GM12878 (cell line): ENCODE measurements around the gene NDE1. TPM values are rescaled to one million over a fixed set of nuclear protein-coding genes. Genes with fewer than 3 reads are reported as not detected.
A peak's percentile ranks its signal among the peaks of the same experiment; 100 is the strongest.

Source experiments
- ATF7 ChIP-seq: fragments of 450-650 bp; IDR thresholded peaks from 2 replicates; pipeline ENCODE4 v1.6.1; 2016; ENCODE audit warnings: low read depth, mild to moderate bottlenecking
- BCL11A ChIP-seq: IDR thresholded peaks from 2 replicates; pipeline ENCODE4 v1.6.1; 2011; ENCODE audit warnings: low read depth, low read length
- BHLHE40 ChIP-seq, 2 experiments: fragments of 450-650 bp in 1 of 2; IDR thresholded peaks; 2 replicates each; pipeline ENCODE4 v1.6.1; 2011 to 2017; ENCODE audit warnings: low read depth in 2 of 2, borderline replicate concordance in 1 of 2, improper control_type of control experiment in 1 of 2, low read length in 1 of 2, mild to moderate bottlenecking in 1 of 2
- CREB1 ChIP-seq: IDR thresholded peaks from 2 replicates; pipeline ENCODE4 v1.6.1; 2012; ENCODE audit warnings: low read depth, mild to moderate bottlenecking, inconsistent platforms
- EED ChIP-seq: sonication (generic); IDR thresholded peaks from 2 replicates; pipeline ENCODE4 v1.6.1; 2016; ENCODE audit warnings: antibody characterized with exemption, low read depth
- MEF2A ChIP-seq: IDR thresholded peaks from 2 replicates; pipeline ENCODE4 v1.6.1; 2011; ENCODE audit warnings: low read depth, mild to moderate bottlenecking, low read length, moderate library complexity; ENCODE audit not compliant: insufficient read depth
- MEF2B ChIP-seq: fragments of 450-650 bp; IDR thresholded peaks from 2 replicates; pipeline ENCODE4 v1.6.1; 2018; ENCODE audit warnings: mild to moderate bottlenecking, moderate library complexity; ENCODE audit not compliant: partially characterized antibody, poor library complexity, severe bottlenecking
- MTA2 ChIP-seq: fragments of 450-650 bp; IDR thresholded peaks from 2 replicates; pipeline ENCODE4 v1.6.1; 2016; ENCODE audit warnings: low read depth, mild to moderate bottlenecking, moderate library complexity
- NBN ChIP-seq: fragments of 450-650 bp; IDR thresholded peaks from 2 replicates; pipeline ENCODE4 v1.6.1; 2016
- RB1 ChIP-seq: fragments of 450-650 bp; formaldehyde crosslinking; IDR thresholded peaks from 2 replicates; pipeline ENCODE4 v1.6.1; 2017; ENCODE audit warnings: mild to moderate bottlenecking, borderline replicate concordance
- polyA plus RNA-seq, 11 experiments: library from polyadenylated mRNA; depleted of rRNA in 4 of 11; unstranded in 6 of 11; stranded (reverse) in 5 of 11; fragments of >200 nt; fragmentation: Nextera tagmentation in 4 of 11; fragmentation: Illumina TruSeq in 1 of 11; extraction: Ambion mirVana in 4 of 11; extraction: Trizol in 1 of 11; gene quantifications; 1 replicate in 1 of 11; 2 replicates in 10 of 11; pipeline versions ENCODE4 v1.2.1 to v1.2.3, GENCODE V29; 2011 to 2016; ENCODE audit warnings: inconsistent platforms in 2 of 11, missing spikeins in 2 of 11, low read depth in 1 of 11
- total RNA-seq, 4 experiments: library from RNA; depleted of rRNA in 3 of 4; stranded (reverse); fragments of >200 nt in 3 of 4; fragmentation: Illumina TruSeq in 1 of 4; extraction: Trizol in 1 of 4; gene quantifications; 2 replicates each; pipeline versions ENCODE4 v1.2.1 to v1.2.3, GENCODE V29; 2013 to 2021
- TF ChIP-seq, protein P1 (sequence below), 3 experiments: IDR thresholded peaks in 2 of 3; conservative IDR thresholded peaks in 1 of 3; 2 replicates each; pipeline ENCODE4 v1.5.1; 2011; ENCODE audit warnings: low read depth in 3 of 3, low read length in 3 of 3, mild to moderate bottlenecking in 3 of 3, control low read depth in 2 of 3, moderate library complexity in 2 of 3, inconsistent platforms in 1 of 3, mixed read lengths in 1 of 3; ENCODE audit not compliant: control insufficient read depth in 2 of 3, insufficient read depth in 1 of 3; ENCODE audit errors: extremely low read depth in 1 of 3
- TF ChIP-seq, protein P2 (sequence below): fragments of 450-650 bp; IDR thresholded peaks from 2 replicates; pipeline ENCODE4 v1.6.1; 2016; ENCODE audit warnings: mild to moderate bottlenecking
- TF ChIP-seq, protein P3 (sequence below): fragments of 450-650 bp; IDR thresholded peaks from 2 replicates; pipeline ENCODE4 v1.6.1; 2017; ENCODE audit warnings: mild to moderate bottlenecking, moderate library complexity
- TF ChIP-seq, protein P4 (sequence below): IDR thresholded peaks from 2 replicates; pipeline ENCODE4 v1.6.1; 2012; ENCODE audit warnings: mild to moderate bottlenecking, low read depth, low read length
- TF ChIP-seq, protein P5 (sequence below): fragments of 450-650 bp; formaldehyde crosslinking; IDR thresholded peaks from 2 replicates; pipeline ENCODE4 v1.4.0; 2022; ENCODE audit warnings: mild to moderate bottlenecking, moderate library complexity

Gene NDE1
- total and polyA plus RNA-seq, 10 of the 15 experiments (the other 5 are each of a cell fraction or from before 2014, with no cell fraction given), result 5.7 to 148 (median 87.8) TPM

DNA sequence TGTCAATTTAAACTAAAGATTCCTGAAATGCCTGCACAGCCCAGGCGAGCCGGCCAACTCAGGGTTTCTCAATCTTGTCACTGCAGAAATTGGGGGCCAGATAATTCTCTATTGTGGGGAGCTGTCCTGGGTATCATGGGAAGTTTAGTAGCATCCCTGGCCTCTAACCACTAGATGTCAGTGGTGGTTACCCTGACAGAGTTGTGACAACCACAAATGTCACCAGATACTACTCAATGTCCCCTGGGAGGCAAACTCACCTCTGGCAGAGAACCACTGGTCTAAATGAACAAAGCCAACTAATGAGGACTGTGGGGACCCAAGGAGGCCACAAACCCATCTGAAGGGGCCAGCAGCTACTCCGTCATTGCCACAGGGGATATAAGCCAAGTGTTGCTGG, 115.8 kb downstream of the NDE1 start (continued):
- TF ChIP-seq, protein P1, sequence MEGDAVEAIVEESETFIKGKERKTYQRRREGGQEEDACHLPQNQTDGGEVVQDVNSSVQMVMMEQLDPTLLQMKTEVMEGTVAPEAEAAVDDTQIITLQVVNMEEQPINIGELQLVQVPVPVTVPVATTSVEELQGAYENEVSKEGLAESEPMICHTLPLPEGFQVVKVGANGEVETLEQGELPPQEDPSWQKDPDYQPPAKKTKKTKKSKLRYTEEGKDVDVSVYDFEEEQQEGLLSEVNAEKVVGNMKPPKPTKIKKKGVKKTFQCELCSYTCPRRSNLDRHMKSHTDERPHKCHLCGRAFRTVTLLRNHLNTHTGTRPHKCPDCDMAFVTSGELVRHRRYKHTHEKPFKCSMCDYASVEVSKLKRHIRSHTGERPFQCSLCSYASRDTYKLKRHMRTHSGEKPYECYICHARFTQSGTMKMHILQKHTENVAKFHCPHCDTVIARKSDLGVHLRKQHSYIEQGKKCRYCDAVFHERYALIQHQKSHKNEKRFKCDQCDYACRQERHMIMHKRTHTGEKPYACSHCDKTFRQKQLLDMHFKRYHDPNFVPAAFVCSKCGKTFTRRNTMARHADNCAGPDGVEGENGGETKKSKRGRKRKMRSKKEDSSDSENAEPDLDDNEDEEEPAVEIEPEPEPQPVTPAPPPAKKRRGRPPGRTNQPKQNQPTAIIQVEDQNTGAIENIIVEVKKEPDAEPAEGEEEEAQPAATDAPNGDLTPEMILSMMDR (IDR thresholded peaks at IDR 0.05 in 2 of 3, conservative IDR thresholded peaks at IDR 0.05 in 1 of 3; ENCODE audit: control insufficient read depth in 2 of 3, extremely low read depth in 1 of 3, insufficient read depth in 1 of 3, low read depth in 3 of 3, low read length in 3 of 3), result peak; percentile 80 to 93 (median 81)
- TF ChIP-seq RB1, result peak; percentile 82; the same call in 1 of the 2 replicates
- peak; percentile 70 for TF ChIP-seq NBN
- peak; percentile 85; the same call in 1 of the 2 replicates for TF ChIP-seq BCL11A
- TF ChIP-seq, protein P2, sequence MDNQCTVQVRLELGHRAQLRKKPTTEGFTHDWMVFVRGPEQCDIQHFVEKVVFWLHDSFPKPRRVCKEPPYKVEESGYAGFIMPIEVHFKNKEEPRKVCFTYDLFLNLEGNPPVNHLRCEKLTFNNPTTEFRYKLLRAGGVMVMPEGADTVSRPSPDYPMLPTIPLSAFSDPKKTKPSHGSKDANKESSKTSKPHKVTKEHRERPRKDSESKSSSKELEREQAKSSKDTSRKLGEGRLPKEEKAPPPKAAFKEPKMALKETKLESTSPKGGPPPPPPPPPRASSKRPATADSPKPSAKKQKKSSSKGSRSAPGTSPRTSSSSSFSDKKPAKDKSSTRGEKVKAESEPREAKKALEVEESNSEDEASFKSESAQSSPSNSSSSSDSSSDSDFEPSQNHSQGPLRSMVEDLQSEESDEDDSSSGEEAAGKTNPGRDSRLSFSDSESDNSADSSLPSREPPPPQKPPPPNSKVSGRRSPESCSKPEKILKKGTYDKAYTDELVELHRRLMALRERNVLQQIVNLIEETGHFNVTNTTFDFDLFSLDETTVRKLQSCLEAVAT, result peak; percentile 84
- TF ChIP-seq EED, result no peak
- TF ChIP-seq, protein P3, sequence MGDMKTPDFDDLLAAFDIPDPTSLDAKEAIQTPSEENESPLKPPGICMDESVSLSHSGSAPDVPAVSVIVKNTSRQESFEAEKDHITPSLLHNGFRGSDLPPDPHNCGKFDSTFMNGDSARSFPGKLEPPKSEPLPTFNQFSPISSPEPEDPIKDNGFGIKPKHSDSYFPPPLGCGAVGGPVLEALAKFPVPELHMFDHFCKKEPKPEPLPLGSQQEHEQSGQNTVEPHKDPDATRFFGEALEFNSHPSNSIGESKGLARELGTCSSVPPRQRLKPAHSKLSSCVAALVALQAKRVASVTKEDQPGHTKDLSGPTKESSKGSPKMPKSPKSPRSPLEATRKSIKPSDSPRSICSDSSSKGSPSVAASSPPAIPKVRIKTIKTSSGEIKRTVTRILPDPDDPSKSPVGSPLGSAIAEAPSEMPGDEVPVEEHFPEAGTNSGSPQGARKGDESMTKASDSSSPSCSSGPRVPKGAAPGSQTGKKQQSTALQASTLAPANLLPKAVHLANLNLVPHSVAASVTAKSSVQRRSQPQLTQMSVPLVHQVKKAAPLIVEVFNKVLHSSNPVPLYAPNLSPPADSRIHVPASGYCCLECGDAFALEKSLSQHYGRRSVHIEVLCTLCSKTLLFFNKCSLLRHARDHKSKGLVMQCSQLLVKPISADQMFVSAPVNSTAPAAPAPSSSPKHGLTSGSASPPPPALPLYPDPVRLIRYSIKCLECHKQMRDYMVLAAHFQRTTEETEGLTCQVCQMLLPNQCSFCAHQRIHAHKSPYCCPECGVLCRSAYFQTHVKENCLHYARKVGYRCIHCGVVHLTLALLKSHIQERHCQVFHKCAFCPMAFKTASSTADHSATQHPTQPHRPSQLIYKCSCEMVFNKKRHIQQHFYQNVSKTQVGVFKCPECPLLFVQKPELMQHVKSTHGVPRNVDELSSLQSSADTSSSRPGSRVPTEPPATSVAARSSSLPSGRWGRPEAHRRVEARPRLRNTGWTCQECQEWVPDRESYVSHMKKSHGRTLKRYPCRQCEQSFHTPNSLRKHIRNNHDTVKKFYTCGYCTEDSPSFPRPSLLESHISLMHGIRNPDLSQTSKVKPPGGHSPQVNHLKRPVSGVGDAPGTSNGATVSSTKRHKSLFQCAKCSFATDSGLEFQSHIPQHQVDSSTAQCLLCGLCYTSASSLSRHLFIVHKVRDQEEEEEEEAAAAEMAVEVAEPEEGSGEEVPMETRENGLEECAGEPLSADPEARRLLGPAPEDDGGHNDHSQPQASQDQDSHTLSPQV, result no peak
- peak; percentile 60 to 83; a peak in 3 of 4 replicates for TF ChIP-seq BHLHE40 (IDR thresholded peaks at IDR 0.05; ENCODE audit: borderline replicate concordance in 1 of 2, low read depth in 2 of 2, low read length in 1 of 2)
- TF ChIP-seq, protein P4, sequence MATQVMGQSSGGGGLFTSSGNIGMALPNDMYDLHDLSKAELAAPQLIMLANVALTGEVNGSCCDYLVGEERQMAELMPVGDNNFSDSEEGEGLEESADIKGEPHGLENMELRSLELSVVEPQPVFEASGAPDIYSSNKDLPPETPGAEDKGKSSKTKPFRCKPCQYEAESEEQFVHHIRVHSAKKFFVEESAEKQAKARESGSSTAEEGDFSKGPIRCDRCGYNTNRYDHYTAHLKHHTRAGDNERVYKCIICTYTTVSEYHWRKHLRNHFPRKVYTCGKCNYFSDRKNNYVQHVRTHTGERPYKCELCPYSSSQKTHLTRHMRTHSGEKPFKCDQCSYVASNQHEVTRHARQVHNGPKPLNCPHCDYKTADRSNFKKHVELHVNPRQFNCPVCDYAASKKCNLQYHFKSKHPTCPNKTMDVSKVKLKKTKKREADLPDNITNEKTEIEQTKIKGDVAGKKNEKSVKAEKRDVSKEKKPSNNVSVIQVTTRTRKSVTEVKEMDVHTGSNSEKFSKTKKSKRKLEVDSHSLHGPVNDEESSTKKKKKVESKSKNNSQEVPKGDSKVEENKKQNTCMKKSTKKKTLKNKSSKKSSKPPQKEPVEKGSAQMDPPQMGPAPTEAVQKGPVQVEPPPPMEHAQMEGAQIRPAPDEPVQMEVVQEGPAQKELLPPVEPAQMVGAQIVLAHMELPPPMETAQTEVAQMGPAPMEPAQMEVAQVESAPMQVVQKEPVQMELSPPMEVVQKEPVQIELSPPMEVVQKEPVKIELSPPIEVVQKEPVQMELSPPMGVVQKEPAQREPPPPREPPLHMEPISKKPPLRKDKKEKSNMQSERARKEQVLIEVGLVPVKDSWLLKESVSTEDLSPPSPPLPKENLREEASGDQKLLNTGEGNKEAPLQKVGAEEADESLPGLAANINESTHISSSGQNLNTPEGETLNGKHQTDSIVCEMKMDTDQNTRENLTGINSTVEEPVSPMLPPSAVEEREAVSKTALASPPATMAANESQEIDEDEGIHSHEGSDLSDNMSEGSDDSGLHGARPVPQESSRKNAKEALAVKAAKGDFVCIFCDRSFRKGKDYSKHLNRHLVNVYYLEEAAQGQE, result peak; percentile 74
- peak; percentile 99 for TF ChIP-seq MEF2B
- 0 out of 2 replicates have a peak, but pooled peaks have one; percentile 21 for TF ChIP-seq CREB1
- TF ChIP-seq MEF2A, result no peak
- peak; percentile 77 for TF ChIP-seq ATF7
- TF ChIP-seq, protein P5, sequence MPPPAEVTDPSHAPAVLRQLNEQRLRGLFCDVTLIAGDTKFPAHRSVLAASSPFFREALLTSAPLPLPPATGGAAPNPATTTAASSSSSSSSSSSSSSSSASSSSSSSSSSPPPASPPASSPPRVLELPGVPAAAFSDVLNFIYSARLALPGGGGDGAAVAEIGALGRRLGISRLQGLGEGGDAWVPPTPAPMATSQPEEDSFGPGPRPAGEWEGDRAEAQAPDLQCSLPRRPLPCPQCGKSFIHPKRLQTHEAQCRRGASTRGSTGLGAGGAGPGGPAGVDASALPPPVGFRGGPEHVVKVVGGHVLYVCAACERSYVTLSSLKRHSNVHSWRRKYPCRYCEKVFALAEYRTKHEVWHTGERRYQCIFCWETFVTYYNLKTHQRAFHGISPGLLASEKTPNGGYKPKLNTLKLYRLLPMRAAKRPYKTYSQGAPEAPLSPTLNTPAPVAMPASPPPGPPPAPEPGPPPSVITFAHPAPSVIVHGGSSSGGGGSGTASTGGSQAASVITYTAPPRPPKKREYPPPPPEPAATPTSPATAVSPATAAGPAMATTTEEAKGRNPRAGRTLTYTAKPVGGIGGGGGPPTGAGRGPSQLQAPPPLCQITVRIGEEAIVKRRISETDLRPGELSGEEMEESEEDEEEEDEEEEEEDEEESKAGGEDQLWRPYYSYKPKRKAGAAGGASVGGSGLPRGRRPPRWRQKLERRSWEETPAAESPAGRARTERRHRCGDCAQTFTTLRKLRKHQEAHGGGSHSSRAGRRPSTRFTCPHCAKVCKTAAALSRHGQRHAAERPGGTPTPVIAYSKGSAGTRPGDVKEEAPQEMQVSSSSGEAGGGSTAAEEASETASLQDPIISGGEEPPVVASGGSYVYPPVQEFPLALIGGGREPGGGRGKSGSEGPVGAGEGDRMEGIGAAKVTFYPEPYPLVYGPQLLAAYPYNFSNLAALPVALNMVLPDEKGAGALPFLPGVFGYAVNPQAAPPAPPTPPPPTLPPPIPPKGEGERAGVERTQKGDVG (CRISPR knock-in tag), result no peak
- TF ChIP-seq MTA2, result peak; percentile 94
